Gastroesophageal sphincter (tissue), 4 donors: Measurements from ENCODE around the gene PDGFA. TPM values are rescaled to one million over a fixed set of nuclear protein-coding genes. Genes with fewer than 3 reads are reported as not detected.

Source experiments
- ATAC-seq: fragments of 150-250 bp; one replicate; pipeline ENCODE4 v1.9.1; 2016; ENCODE audit warnings: mild to moderate bottlenecking, moderate library complexity
- H3K27ac ChIP-seq, 4 donors: fragments of 200-600 bp; sonication (generic) in 3 of 4; 1 replicate in 3 of 4; 2 replicates in 1 of 4; pipeline ENCODE4 v1.5.1; 2016 to 2019
- H3K27me3 ChIP-seq: fragments of 200-600 bp; sonication (generic); one replicate; pipeline ENCODE4 v1.5.1; 2019
- H3K36me3 ChIP-seq, 2 donors: fragments of 200-600 bp; sonication (generic); one replicate each; pipeline ENCODE4 v1.5.1; 2019; ENCODE audit warnings: control low read depth in 1 of 2
- H3K4me1 ChIP-seq, 3 donors: fragments of 200-600 bp; sonication (generic); 1 replicate in 2 of 3; 2 replicates in 1 of 3; pipeline ENCODE4 v1.5.1; 2016 to 2019; ENCODE audit warnings: control low read depth in 2 of 3
- H3K4me3 ChIP-seq, 2 donors: fragments of 200-600 bp; sonication (generic); one replicate each; pipeline ENCODE4 v1.5.1; 2019; ENCODE audit warnings: mild to moderate bottlenecking in 1 of 2, moderate library complexity in 1 of 2
- H3K9me3 ChIP-seq, 3 donors: fragments of 200-600 bp; sonication (generic); one replicate each; pipeline ENCODE4 v1.5.1; 2017 to 2019; ENCODE audit warnings: control low read depth in 2 of 3
- EP300 ChIP-seq: sonication (generic); formaldehyde crosslinking; IDR thresholded peaks from one replicate; pipeline ENCODE4 v1.6.1; 2017; ENCODE audit warnings: antibody characterized with exemption, mild to moderate bottlenecking
- POLR2A ChIP-seq, 2 donors: fragments of 450-650 bp; IDR thresholded peaks; one replicate each; pipeline ENCODE4 v1.6.1; 2017; ENCODE audit warnings: antibody characterized with exemption in 2 of 2, mild to moderate bottlenecking in 2 of 2, moderate library complexity in 1 of 2
- POLR2AphosphoS5 ChIP-seq: sonication (generic); formaldehyde crosslinking; IDR thresholded peaks from one replicate; pipeline ENCODE4 v1.6.1; 2017; ENCODE audit warnings: antibody characterized with exemption
- WGBS, 2 donors: methylation state at CpG; one replicate each; pipeline ENCODE4 v1.1.5; 2018; ENCODE audit warnings: low coverage in 1 of 2; 5-methylcytosine and 5-hydroxymethylcytosine counted together
- total RNA-seq, 4 donors: library from RNA; depleted of rRNA; stranded (reverse); fragments of >200 nt; gene quantifications; one replicate each; pipeline ENCODE4 v1.1.0, GENCODE V29; 2016
- TF ChIP-seq, protein P1 (sequence below), 4 experiments: fragments of 200-600 bp in 2 of 4; fragments of 450-650 bp in 2 of 4; sonication (generic) in 1 of 4; IDR thresholded peaks; one replicate each; pipeline ENCODE4 v1.5.1; 2017 to 2019; ENCODE audit warnings: antibody characterized with exemption in 4 of 4, mild to moderate bottlenecking in 2 of 4, moderate library complexity in 2 of 4

PDGFA gene
- total RNA-seq, 4 donors from 2014 or later: 66.0 to 162 (median 120) TPM

DNA sequence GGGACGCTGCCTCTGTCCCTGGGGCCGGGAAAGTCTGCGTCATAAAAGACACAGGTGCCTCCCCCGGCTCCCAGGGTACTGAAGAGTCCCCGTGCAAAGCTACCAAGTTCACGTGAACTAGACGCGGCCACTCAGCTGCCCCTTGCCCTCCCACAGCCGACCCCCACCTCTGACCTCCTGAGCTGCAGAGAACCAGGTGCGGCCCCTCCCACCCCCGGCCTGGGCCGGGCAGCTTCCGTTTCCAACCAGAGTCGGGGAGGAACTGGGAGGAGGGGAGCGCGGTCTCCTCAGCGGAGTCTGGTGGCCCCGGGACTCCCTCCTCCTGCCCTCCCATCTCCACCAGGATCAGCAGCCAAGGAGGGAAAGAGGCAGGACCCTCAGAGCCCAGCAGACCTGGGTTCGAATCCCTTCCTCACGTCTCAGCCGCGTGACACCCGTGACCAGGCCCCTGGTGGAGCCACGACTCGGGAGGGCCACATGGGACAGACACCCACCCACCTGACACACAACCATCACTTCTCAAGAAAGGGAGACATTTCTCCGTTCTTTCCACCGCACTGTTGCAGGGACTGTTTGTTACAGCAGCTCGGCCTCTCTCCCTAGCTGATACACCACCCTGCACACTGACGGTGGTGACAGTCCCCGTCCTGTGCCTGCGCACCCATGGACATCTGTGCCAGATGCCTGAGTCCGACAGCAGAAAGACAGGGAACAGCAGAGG lies 37.4 kb upstream of the PDGFA start:
- Histone ChIP-seq H3K4me1 (no peaks in the 10 kb centered on the region), H3K4me3 (no peak overlapping the region), H3K36me3 (no peaks in the 10 kb centered on the region), H3K27me3 (no peaks in the 10 kb centered on the region), H3K27ac (no peak overlapping the region), H3K9me3 (no peaks in the 10 kb centered on the region)
- TF ChIP-seq, protein P1, sequence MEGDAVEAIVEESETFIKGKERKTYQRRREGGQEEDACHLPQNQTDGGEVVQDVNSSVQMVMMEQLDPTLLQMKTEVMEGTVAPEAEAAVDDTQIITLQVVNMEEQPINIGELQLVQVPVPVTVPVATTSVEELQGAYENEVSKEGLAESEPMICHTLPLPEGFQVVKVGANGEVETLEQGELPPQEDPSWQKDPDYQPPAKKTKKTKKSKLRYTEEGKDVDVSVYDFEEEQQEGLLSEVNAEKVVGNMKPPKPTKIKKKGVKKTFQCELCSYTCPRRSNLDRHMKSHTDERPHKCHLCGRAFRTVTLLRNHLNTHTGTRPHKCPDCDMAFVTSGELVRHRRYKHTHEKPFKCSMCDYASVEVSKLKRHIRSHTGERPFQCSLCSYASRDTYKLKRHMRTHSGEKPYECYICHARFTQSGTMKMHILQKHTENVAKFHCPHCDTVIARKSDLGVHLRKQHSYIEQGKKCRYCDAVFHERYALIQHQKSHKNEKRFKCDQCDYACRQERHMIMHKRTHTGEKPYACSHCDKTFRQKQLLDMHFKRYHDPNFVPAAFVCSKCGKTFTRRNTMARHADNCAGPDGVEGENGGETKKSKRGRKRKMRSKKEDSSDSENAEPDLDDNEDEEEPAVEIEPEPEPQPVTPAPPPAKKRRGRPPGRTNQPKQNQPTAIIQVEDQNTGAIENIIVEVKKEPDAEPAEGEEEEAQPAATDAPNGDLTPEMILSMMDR (IDR thresholded peaks at IDR 0.05): no peak
- no peak for TF ChIP-seq POLR2AphosphoS5
- no peak for TF ChIP-seq EP300
- no peak for TF ChIP-seq POLR2A (IDR thresholded peaks at IDR 0.05)
- no peak for ATAC-seq
- 88 to 100% methylated on average over 3 to 8 of the region's 32 CpGs for WGBS, 2 donors

DNA sequence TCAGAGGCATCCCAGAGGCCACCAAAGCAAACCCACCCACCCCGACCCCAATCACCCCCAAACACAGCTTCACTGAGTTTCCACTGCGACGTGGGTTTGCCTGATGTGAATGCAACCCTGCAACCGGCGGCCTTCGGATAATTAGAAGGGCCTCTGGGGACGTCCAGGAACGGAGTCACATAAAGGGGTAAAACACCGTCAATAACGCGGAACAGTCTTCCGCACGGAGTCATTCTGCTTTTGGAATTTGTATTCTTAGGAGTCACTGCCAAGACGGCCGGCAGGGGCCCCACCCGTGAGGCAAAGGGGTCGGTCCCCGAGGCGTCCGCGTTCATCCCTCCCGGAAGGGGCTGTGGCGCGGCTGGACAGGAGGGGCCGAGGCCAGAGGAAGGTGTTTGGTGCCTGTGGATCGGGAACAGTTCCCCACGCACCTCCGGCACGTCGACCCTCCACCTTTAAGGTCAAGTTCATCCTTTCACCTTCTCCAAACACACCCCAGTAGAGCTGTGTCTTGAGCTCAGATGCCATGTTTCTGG lies 36.7 kb upstream of the PDGFA start:
- Histone ChIP-seq H3K27ac (no peak overlapping the region), H3K36me3 (no peaks in the 10 kb centered on the region), H3K27me3 (no peaks in the 10 kb centered on the region), H3K4me1 (no peaks in the 10 kb centered on the region), H3K9me3 (no peaks in the 10 kb centered on the region), H3K4me3 (no peak overlapping the region)
- ATAC-seq: no peak
- TF ChIP-seq POLR2AphosphoS5 (no peak), EP300 (no peak), POLR2A (IDR thresholded peaks at IDR 0.05) (no peak)
- TF ChIP-seq, protein P1 (IDR thresholded peaks at IDR 0.05): no peak
- WGBS, 2 donors: 65 to 77% methylated on average over 2 to 21 of the region's 30 CpGs

DNA sequence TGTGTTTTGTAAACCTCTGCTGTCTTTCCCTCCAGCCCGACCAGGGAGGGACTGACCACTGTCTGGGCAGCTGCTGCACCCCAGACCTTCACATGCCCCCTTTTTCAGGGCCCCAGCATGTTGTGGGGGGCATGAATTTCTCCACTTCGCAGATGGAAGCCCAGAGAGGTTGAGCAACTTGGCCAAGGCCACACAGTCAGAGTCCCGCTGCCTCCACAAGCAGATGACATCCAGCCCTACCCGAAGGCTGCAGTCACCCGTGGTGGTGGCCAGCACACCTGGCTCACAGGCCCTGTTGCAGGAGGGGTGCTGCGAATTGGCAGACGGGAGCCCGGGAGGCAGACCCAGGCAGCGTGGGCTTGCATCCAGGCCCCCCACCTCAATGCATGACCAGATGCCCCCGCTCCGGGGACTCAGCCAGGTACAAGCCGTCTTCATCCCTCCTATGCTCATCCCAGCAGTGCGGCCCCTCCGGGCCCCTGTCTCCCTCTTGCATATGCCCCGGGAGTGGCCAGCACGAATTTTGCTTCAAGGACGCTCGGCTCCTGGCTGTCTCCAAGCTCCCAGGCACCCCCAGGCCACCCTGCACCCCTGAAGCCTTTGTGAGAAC lies 36.0 kb upstream of the PDGFA start:
- Histone ChIP-seq H3K4me3 (no peak overlapping the region), H3K27me3 (no peaks in the 10 kb centered on the region), H3K4me1 (no peaks in the 10 kb centered on the region), H3K36me3 (peaks cover 0 to under 1% of the 10 kb centered on the region in 2 donors), H3K9me3 (no peaks in the 10 kb centered on the region), H3K27ac (no peak overlapping the region)
- WGBS, 2 donors: no CpG with 5 or more reads among the region's 18 CpGs
- no peak for ATAC-seq
- TF ChIP-seq POLR2AphosphoS5 (no peak), EP300 (no peak), POLR2A (IDR thresholded peaks at IDR 0.05) (no peak)
- TF ChIP-seq, protein P1 (IDR thresholded peaks at IDR 0.05): no peak

DNA sequence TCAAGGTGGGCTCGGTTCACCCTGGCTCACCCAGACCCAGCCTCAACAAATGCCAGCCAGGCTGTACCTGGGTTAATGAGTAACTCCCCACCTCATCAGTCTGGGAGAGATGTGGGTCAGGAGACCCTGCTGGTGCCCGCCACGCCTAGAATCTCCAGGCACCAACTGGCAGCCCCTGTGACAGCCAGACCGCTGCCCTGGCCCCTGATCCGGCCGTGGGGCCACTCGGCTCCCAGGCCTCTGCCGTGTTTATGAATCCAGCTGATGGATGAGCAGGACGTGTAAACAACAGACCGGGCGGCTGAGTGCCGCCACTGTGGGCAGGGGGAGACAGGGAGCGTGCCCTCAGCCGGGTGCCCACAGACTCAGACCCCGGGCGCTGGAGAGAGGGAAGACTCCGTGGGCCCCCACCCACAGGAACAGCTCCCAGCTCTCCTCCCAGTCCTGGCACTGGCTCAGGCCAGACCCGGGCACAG lies 34.0 kb upstream of the PDGFA start:
- H3K27ac ChIP-seq: no peak overlapping the region
- TF ChIP-seq POLR2A (IDR thresholded peaks at IDR 0.05) (no peak), POLR2AphosphoS5 (no peak), EP300 (no peak)
- TF ChIP-seq, protein P1 (IDR thresholded peaks at IDR 0.05): no peak
- peaks cover 0 to 16% of the 10 kb centered on the region in 2 donors for H3K36me3 ChIP-seq
- ATAC-seq: no peak
- no peaks in the 10 kb centered on the region for H3K9me3 ChIP-seq
- H3K4me3 ChIP-seq: no peak overlapping the region
- H3K27me3 ChIP-seq: no peaks in the 10 kb centered on the region
- WGBS, 2 donors: no CpG with 5 or more reads among the region's 18 CpGs
- H3K4me1 ChIP-seq: no peaks in the 10 kb centered on the region
